ENCODE measurements around the gene RGS14.

RGS14 gene

DNA sequence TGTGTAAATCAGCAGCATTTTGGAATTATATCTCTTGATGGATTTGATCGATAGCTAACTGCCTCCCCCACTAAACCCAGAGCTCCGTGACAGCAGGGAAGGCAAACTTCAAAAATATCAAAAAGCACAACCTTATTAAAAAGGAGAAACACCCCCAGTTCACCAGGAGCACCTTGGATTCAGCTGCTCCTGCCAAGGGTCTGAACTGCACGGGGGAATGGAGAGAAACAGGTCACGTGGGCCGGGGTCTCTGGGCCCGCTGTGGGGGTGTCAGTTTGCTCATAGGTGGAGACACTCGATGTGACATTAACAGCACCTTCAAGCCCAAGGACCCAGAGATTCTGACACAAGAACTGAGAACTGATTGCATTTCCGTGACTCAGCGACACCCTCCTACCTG is 25.5 kb downstream of the RGS14 start:
- no peak for DNase-seq

DNA sequence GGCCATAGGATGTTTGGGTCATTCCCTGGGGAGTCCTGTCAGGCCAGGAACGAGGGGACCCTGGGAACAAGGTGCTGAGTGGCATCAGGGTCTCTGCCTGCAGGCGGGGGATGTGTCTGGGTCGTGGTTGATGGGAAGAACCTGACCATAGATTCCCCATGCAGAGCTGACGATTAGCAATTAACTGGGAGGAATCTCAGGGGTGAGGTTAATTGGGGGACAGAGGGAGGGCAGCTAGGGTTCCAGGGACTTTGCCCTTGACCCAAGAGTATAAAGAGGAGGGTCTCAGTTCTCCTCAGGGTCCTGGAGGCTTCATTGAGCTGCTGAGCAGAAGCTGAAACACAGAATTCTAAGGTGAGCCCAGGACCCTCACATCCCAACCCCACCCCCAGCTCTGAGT is 26.4 kb downstream of the RGS14 start, which contains the start of gene SLC34A1:
Gene SLC34A1 (plus strand): TSS at position 301 of the 400 bp plus-strand sequence. CDS start 1,308 bp downstream, outside the sequence.
- no peak for DNase-seq

DNA sequence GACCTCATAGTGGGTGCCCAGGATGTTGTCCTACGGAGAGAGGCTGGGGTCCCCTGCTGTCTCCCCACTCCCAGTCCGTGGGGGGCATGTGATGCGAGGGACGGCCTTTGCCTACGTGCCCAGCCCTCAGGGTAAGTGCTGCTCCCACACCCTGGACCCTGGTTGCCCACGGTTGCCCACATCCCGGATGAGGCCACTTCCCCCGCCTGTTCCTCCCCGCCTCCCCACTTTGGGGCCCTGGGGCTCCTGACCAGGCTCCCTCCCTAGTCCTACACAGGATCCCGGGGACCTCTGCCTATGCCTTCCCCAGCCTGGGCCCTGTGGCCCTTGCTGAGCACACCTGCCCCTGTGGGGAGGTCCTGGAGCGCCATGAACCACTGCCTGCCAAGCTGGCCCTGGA is 28.0 kb downstream of the RGS14 start:
- DNase-seq, result no peak

GRCh38 chr5:177386542-177386941 is 28.8 kb downstream of the RGS14 start:
- no peak for DNase-seq

- no peak for DNase-seq
Observed at GRCh38 chr5:177387405-177387804, 29.7 kb downstream of the RGS14 start.

- DNase-seq, result no peak
Observed at GRCh38 chr5:177388521-177389052, 30.9 kb downstream of the RGS14 start.

DNA sequence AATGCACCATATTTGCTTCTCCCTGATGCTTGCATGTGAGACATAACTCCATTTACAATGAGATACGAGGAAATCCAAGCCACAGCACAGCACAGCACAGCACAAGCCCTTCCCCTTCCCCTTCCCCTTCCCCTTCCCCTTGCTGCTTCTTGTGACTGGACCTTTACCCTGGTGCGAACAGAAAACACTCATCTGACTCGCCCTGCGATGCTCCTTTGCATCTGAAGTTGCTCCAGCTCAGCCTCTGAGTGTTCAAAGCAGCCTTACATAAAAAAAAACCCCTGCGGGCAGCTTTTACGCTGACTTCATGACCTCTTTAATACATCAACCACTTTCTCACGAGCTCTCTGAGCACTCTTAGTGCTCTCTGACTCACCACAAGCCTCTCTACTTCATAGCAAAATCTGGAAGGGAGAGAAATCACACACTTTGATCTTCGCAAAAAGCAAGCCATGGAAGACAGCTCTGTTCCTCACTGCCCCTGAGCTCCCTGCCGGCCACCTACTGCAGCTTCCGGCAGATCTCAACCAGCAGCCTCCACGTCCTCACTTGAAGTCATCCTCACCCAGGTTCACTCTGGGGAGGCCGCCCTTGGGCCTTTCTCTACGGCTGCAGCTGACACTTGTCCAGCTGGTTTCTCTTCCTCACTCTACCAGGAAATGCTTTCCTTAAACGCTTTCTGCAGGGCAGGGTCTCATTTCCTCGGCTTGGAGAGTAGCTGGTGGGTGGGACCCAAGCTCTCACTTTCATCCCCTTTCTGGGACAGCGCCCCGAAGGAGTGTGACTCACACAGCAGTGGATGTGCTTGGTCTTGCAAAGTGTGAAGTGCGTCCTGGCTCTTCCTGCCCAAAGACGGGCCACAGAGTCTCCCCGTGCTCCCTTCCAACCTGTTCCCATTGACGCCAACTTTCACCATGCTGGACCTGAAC is 31.8 kb downstream of the RGS14 start:
- no peak for DNase-seq

GRCh38 chr5:177390363-177391300 is 32.9 kb downstream of the RGS14 start:
- peak; percentile 64 to 84 for DNase-seq

- DNase-seq, result no peak
Observed at GRCh38 chr5:177392765-177393164, 35.0 kb downstream of the RGS14 start.

DNA sequence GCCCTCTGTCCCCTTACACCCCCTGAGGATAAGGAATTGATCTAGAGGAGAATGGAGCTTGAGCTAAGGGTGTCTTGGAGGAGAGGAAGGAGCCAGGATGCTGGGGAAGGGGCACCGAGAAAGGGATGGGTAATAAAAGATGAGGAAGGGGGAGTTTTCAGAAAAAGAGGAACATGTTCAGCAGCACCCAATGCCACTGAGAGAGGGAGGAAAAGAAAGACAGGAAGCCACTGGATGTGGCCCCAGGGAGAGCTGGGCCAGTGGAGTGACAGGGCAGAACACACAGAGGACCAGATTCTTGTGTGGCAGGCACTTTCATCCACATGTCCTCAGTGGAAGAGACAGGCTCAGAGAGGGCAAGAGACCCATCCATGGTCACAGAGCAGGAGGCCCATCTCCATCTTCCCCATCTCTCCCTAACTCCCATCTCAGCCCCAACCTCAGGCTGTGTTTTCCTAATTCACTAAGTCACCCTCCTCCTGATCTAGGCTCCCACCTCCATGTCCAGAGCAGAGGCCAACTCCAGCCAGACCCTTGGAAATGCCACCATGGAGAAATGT is 35.6 kb downstream of the RGS14 start:
- no peak for DNase-seq

DNA sequence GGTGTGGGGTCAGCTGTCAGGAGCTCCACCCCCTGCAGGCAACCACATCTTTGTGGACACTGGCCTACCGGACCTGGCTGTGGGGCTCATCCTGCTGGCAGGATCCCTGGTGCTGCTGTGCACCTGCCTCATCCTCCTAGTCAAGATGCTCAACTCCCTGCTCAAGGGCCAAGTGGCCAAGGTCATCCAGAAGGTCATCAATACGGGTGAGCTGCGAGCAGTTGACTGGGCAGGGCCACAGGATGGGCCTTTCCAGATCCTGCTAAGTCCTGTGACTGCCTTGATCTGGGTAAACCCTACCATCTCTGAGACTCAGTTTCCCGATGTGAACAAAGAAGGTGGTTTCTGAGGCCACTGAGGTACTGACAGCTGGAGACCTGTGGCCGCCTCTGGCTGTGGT is 36.3 kb downstream of the RGS14 start:
- DNase-seq, result no peak

GRCh38 chr5:177396078-177396477 is 38.4 kb downstream of the RGS14 start:
- DNase-seq, result no peak

GRCh38 chr5:177396807-177397206 is 39.1 kb downstream of the RGS14 start:
- DNase-seq, result no peak

DNA sequence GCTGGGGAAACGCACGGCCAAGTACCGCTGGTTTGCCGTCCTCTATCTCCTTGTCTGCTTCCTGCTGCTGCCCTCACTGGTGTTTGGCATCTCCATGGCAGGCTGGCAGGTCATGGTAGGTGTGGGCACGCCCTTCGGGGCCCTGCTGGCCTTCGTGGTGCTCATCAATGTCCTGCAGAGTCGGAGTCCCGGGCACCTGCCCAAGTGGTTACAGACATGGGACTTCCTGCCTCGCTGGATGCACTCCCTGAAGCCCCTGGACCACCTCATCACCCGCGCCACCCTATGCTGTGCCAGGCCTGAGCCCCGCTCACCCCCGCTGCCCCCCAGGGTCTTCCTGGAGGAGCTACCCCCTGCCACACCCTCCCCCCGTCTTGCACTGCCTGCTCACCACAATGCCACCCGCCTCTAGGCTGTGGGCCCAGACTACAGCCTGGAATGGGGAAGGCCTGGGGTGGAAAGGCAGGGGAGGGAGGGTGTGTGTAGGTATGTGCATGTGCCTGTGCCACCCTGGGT is 40.2 kb downstream of the RGS14 start:
- no peak for DNase-seq

DNA sequence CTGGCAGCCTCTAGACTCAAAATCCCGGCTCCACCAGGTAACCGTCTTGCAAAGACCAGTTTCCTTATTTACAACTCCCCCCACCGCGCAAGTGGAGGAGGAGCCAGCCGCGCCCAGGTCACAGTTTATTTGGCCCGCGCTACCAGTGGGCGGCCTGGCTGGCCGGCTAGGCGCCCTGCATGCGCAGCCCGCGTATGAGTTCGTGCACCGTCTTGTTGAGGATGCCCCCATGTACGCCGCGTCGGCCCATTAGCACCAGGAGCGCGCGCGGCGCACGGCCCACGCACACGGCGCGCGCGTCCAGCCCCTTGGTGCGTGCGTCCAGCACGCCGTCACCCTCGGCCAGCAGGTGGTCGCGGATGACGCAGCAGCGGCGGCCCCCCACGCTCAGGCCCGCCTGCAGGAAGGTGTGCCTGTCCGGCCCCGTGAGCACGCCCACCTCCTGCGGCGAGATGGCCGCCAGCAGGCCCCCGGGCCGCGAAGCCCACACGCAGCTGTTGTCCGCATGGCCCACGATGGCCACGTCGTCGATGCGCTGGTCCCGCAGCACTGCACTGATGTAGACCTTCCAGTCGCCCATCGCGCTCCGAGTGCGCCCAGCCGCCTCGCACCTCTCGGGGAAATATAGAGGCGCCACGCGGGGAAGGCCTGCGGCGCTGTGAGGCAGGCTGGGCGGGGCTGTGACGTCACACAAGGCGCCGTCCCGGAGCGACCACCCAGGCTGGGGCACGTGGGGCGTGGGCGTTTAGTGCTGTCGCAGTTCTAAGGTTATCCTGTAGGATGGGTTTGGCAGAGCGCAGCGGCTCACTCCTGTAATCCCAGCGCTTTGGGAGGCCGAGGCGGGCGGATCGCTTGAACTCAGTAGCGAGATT is 42.5 kb downstream of the RGS14 start, which contains the start of gene PFN3:
Gene PFN3 (minus strand): TSS at position 665 of the 872 bp plus-strand sequence. CDS start 85 bp downstream, at position 580.
- DNase-seq, result no peak

DNA sequence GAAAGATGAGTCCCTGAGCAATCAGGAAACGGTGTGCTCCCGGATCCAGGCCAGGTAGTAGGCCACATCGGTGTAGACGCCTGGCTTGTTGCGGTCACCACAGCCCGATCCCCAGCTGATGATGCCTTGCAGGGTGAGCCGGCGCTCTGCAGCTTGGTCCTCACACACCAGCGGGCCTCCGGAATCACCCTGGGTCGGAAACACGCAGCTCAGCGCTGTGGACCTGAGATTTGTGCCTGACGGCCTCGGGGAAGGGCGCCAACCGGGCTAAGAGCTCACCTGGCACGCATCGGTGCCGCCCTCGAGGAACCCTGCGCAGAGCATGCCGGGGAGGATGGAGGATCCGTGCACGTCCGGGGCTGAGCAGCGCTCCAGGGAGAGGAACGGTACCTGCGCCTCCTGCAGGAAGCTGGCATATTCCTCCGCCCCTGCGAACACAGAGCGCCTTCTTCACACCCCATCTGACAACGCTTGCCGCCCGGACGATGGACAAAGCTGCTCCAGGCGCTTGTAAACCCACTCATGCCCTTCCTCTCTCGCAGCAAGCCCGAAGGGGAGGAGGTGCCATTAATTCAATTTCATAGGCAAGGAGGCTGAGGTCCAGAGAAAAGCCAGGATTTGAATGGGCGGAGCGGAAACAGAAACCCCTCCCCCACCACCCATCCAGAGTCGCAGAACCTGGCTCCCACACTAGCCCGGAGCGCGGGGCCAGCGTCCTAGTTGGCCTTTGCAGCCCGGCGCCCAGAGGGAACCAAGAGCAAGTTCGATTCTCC is 44.7 kb downstream of the RGS14 start:
- peak; percentile 63 to 79 for DNase-seq

DNA sequence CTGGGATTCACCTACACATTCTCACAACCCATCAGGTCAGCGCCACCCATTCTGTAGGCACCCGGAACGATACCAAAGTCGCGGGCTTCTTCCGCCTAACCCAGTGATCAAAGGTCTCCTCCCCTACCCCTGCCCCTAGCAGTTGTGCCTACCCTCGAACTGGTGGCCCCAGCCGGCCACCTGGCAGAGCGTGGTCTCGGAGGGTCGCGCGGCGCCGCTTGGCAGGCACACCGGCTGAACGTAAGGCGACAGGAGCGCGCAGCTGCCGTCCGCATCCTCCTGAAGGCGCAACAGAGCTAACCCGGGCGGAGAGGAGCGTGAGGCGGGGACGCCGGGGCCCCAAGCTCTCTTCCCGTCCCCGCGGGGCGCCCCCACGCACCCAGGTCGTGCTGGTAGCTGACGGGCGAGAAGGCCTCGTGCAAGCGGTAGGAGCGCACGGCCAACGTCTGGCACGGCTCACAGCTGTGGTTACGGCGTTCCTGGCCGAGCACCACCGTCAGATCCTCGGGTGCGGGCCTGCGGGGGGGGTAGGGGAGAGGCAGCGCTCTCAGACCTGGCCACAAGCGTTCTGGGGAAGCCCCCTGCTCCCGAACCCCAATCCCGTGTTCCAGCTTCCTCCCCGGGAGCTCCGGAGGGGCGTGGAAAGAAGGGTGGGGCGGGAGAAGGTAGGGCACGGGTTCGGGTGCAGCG is 45.5 kb downstream of the RGS14 start:
- no peak for DNase-seq

DNA sequence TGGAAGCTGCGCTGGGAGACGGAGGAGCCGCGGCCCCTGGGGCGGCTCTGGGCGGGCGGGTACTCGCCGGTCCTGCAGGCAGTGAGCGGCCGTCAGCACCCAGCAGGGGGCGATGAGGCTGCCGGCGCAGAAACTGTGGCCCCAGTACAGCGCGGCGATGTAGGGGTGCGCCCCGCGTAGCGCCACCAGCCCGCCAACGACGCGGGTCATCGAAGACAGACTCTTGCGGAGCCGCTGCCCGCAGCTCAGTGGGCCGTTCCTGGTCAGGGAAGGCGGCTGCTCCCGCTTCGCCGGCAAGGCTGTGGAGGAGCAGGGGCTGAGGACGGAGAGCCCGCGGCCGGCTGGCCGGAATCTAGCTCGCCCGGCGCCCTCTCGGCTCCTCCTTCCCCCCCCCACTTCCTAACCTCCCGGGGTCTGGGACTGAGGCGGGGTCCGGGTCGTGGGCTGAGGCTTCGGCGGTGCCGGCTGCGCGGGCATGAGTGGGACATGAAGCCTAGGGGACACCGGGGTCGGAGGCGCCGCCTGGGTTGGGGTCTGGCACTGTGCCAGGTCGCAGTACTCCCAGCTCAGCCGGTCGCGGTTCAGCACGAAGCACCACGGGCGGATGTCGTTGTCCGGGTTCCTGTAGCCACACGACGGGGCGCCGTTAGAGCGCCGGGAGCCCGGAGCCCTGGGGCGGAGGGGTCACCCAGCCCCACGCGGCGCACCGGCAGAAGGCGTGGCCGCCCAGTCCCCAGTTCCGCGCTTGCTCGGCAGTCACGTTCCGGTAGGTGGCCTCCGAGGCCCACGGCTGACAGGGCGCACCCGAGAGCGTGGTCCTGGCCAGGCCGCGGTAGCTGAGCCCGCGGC is 46.3 kb downstream of the RGS14 start:
- peak; percentile 62 to 87 for DNase-seq

GRCh38 chr5:177404641-177405179 is 47.0 kb downstream of the RGS14 start:
- no peak for DNase-seq

Measured in SW 1271 (cell line).